ENCODE data around the gene ATXN1.

- TF ChIP-seq GATA2 (IDR thresholded peaks at IDR 0.05; ENCODE audit: low read depth, low read length) (no peak), GATA3 (IDR thresholded peaks at IDR 0.05; ENCODE audit: low read depth, low read length) (no peak)
Observed at GRCh38 chr6:16329233-16329632, 432.0 kb downstream of the ATXN1 start.
